Cardiac fibroblast (primary cell): ENCODE data around the gene ARHGEF17.

Source experiments
- DNase-seq, 2 donors: peaks; one replicate each; pipeline versions ENCODE4 v3.0.0 to v3.0.0-alpha.2; 2010; ENCODE audit warnings: low read depth in 2 of 2
- H3K4me3 ChIP-seq, 2 donors: replicated peaks in 1 of 2; 1 replicate in 1 of 2; 2 replicates in 1 of 2; pipeline ENCODE4 v1.5.1; 2011; ENCODE audit warnings: low read depth in 2 of 2, low read length in 2 of 2, mild to moderate bottlenecking in 2 of 2, moderate library complexity in 1 of 2
- CTCF ChIP-seq: IDR thresholded peaks from one replicate; pipeline ENCODE4 v1.5.1; 2011; ENCODE audit warnings: low read depth, mild to moderate bottlenecking, low read length, inconsistent platforms

Gene ARHGEF17

GRCh38 chr11:73320763-73321603 lies 12.9 kb downstream of the ARHGEF17 start:
- TF ChIP-seq CTCF, result no peak
- no peak overlapping the region for H3K4me3 ChIP-seq
- peak; percentile 66 to 87 for DNase-seq

- peak; percentile 66 to 73 for DNase-seq
- no peak overlapping the region for H3K4me3 ChIP-seq
- no peak for TF ChIP-seq CTCF
Measured at GRCh38 chr11:73321604-73322381, 13.7 kb downstream of the ARHGEF17 start.

GRCh38 chr11:73322382-73323306 lies 14.6 kb downstream of the ARHGEF17 start:
- no peak for TF ChIP-seq CTCF
- peak in 1 of 2 donors; percentile 48 for DNase-seq
- H3K4me3 ChIP-seq, result no peak overlapping the region

GRCh38 chr11:73323464-73323863 lies 15.4 kb downstream of the ARHGEF17 start:
- peak; percentile 65 to 87 for DNase-seq
- H3K4me3 ChIP-seq, result no peak overlapping the region
- no peak for TF ChIP-seq CTCF

- DNase-seq, result no peak
- H3K4me3 ChIP-seq, result no peak overlapping the region
- TF ChIP-seq CTCF, result no peak
Measured at GRCh38 chr11:73324116-73324515, 16.0 kb downstream of the ARHGEF17 start.

GRCh38 chr11:73324665-73325035 lies 16.6 kb downstream of the ARHGEF17 start:
- TF ChIP-seq CTCF, result no peak
- peak in 1 of 2 donors; percentile 53 for DNase-seq
- no peak overlapping the region for H3K4me3 ChIP-seq
